Stimulated activated naive CD8-positive, alpha-beta T cell treated with anti-CD3 and anti-CD28 coated beads, Interleukin-15, amount 100 ng/mL, for 72 hours (primary cell): ENCODE measurements around the gene ANKRD55.
"Not testable (repeated sequence)": the region's sequence is repeated elsewhere in the genome, so short reads cannot be mapped to it uniquely, and the experiment has no call there.

Experiments used
- ATAC-seq: fragments of 150-1000 bp; cut with Tn5 transposase; 2 replicates; pipeline ENCODE4 v1.10.0; 2021; ENCODE audit warnings: mild to moderate bottlenecking, moderate library complexity
- DNase-seq, 2 donors: peaks; one replicate each; pipeline ENCODE4 v3.0.0; 2021 to 2022
- H3K27ac Mint-ChIP-seq, 2 donors: one replicate each; pipeline ENCODE4 v1.8.0; 2022; ENCODE audit warnings: mild to moderate bottlenecking in 2 of 2, mixed read lengths in 2 of 2, moderate library complexity in 2 of 2
- H3K27me3 Mint-ChIP-seq: one replicate; pipeline ENCODE4 v1.8.0; 2022; ENCODE audit warnings: mixed read lengths
- H3K4me1 Mint-ChIP-seq: one replicate; pipeline ENCODE4 v1.8.0; 2022; ENCODE audit warnings: mild to moderate bottlenecking, mixed read lengths
- H3K4me3 Mint-ChIP-seq, 2 donors: one replicate each; pipeline ENCODE4 v1.8.0; 2022; ENCODE audit warnings: mild to moderate bottlenecking in 2 of 2, mixed read lengths in 2 of 2, moderate library complexity in 1 of 2
- H3K9me3 Mint-ChIP-seq, 2 donors: one replicate each; pipeline ENCODE4 v1.8.0; 2022; ENCODE audit warnings: mixed read lengths in 2 of 2

ANKRD55 gene

GRCh38 chr5:56232538-56232937, 592 bp downstream of the ANKRD55 start:
- Mint-ChIP-seq H3K27me3 (peaks cover 26% of the 10 kb centered on the region), H3K9me3 (no peaks in the 10 kb centered on the region), H3K27ac (no peak overlapping the region), H3K4me1 (no peaks in the 10 kb centered on the region), H3K4me3 (no peak overlapping the region)
- no peak for ATAC-seq
- DNase-seq = no peak

- H3K4me1 Mint-ChIP-seq = no peaks in the 10 kb centered on the region
- H3K4me3 Mint-ChIP-seq = no peak overlapping the region
Observed at GRCh38 chr5:56230576-56230975, 2.6 kb downstream of the ANKRD55 start.

DNA sequence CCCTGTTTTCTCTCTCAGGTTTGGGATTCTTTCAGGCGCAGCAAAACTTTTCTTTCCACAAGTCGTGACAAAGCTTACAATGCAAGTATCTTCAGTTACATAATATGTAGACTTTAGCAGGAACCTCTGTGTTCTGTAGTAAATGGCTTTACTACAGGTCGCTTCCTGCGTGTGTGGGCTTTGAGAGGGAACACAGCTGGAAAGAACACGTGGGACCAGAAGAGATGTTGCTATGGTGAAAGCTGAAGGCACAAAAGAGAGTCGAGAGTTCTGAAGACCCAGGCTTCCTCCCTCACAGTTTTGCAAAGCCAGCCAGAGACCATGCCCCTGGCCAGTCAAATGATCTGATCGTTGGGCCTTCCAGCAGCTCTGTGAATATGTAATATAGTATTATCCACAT, 4.0 kb downstream of the ANKRD55 start:
- Mint-ChIP-seq H3K27ac (no peak overlapping the region), H3K4me3 (no peak overlapping the region), H3K9me3 (no peaks in the 10 kb centered on the region), H3K4me1 (no peaks in the 10 kb centered on the region), H3K27me3 (peaks cover 2% of the 10 kb centered on the region)
- DNase-seq = no peak
- no peak for ATAC-seq

More at GRCh38 chr5:56230576-56230975, 2.6 kb downstream of the ANKRD55 start:
- Mint-ChIP-seq H3K27ac (no peak overlapping the region), H3K27me3 (peaks cover 17% of the 10 kb centered on the region), H3K9me3 (no peaks in the 10 kb centered on the region)
- DNase-seq (no peak), ATAC-seq (no peak)

DNA sequence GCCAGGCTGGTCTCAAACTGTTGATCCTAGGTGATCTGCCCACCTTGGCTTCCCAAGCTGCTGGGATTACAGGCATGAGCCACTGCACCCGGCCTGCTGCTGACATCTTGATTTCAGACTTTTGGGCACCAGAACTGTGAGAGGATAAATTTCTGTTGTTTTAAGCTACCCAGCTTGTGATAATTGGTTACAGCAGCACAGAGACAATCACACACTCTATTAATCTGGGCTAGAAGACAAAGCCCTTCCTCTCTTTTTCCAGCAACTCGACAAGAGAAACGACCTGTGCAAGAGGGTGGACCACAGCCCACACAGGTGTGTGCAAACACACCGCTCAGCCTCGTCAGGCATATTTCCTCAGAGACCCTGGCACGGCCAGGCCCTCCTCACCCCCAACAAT, 4.5 kb downstream of the ANKRD55 start:
- ATAC-seq = no peak
- Mint-ChIP-seq H3K27me3 (no peaks in the 10 kb centered on the region), H3K4me1 (no peaks in the 10 kb centered on the region), H3K27ac (no peak overlapping the region), H3K4me3 (no peak overlapping the region), H3K9me3 (no peaks in the 10 kb centered on the region)
- no peak for DNase-seq

GRCh38 chr5:56227691-56228090, 5.4 kb downstream of the ANKRD55 start:
- no peak overlapping the region for H3K27ac Mint-ChIP-seq
- DNase-seq (no peak), ATAC-seq (no peak)
- H3K27me3 Mint-ChIP-seq = no peaks in the 10 kb centered on the region
- H3K4me1 Mint-ChIP-seq = no peaks in the 10 kb centered on the region
- peaks cover under 1 to 2% of the 10 kb centered on the region in 2 donors for H3K9me3 Mint-ChIP-seq
- H3K4me3 Mint-ChIP-seq = no peak overlapping the region

GRCh38 chr5:56223298-56223697, 9.8 kb downstream of the ANKRD55 start:
- not testable (repeated sequence) for H3K4me3 Mint-ChIP-seq, H3K27me3 Mint-ChIP-seq, H3K4me1 Mint-ChIP-seq, H3K27ac Mint-ChIP-seq, DNase-seq, ATAC-seq
- peaks cover 12 to 32% of the 10 kb centered on the region in 2 donors for H3K9me3 Mint-ChIP-seq

DNA sequence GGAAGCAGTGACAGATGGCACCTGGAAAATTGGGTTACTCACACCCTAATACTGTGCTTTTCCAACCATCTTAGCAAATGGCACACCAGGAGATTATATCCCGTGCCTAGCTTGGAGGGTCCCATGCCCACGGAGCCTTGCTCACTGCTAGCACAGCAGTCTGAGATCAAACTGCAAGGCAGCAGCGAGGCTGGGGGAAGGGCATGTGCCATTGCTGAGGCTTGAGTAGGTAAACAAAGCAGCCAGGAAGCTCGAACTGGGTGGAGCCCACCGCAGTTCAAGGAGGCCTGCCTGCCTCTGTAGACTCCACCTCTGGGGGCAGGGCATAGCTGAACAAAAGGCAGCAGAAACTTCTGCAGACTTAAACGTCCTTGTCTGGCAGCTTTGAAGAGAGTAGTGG, 11.5 kb downstream of the ANKRD55 start:
- ATAC-seq, DNase-seq, H3K27ac Mint-ChIP-seq, H3K27me3 Mint-ChIP-seq, H3K4me1 Mint-ChIP-seq, H3K4me3 Mint-ChIP-seq: not testable (repeated sequence)
- H3K9me3 Mint-ChIP-seq = peaks cover 18 to 34% of the 10 kb centered on the region in 2 donors

DNA sequence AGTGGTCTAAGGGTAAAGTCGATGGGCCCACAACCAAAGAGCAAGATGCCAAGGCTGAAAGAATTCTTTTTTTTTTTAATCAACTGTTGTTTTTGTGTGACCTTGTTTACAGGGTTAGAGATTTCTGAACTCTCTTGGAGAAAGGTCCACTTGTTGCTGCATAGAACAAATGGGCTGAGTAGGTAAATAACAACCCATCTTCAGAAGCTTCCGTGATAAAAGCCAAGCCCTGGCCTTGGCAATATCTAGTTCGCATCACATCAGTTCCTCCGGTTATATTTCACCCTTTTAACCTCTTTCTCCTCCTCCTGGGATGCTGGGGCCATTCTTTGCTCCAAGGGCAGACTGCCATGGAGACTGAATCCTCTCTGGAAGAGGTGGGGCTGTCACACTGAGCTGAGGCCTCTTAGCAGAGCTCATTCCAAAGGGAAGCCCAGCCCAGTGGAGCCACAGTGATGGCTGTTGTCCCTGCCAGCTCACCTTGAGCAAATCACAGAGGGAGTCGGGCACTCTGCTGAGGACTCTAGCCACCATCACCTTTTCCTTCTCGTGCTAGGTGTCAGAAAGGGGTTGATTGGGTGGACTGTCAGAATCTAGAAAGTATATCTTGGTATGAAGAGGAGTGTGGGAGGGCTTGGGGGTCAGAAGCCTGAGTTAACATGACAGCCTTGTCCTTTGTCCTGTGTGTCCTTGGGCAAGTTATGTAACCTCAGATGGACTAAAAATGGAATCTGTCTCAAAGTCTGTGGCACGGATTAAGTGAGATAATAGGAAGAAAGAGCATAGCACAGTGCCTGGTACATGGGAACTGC, 17.9 kb downstream of the ANKRD55 start:
- Mint-ChIP-seq H3K27ac (no peak overlapping the region), H3K9me3 (peaks cover 23% of the 10 kb centered on the region in 2 donors), H3K4me3 (no peak overlapping the region), H3K27me3 (no peaks in the 10 kb centered on the region), H3K4me1 (no peaks in the 10 kb centered on the region)
- ATAC-seq (no peak), DNase-seq (no peak)

DNA sequence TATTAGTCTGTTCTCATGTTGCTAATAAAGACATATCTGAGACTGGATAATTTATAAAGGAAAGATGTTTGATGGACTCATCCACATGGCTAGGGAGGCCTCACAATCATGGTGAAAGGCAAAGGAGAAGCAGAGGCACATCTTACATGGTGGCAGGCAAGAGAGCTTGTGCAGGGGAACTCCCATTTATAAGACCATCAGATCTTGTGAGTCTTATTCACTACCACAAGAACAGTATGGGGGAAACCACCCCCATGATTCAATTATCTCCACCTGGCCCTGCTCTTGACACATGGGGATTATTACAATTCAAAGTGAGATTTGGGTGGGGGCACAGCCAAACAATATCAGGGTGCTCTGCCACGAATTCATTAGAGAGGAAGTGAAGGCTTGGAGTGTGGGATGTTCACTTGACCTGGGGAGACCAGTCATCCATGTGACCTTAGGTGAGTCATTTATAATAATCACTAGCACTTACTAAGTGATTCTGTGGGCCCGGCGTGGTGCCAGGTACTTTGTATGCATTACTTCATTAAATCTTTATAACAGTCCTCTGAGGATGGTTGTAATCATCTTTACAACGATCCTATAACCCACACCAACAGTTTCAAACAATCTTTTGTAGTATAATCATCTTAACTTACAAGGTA, 19.1 kb downstream of the ANKRD55 start:
- Mint-ChIP-seq H3K9me3 (peaks cover 18 to 23% of the 10 kb centered on the region in 2 donors), H3K27ac (peak overlapping the region in 1 of 2 donors; percentile 4)
- H3K4me1 Mint-ChIP-seq, ATAC-seq, H3K4me3 Mint-ChIP-seq, DNase-seq, H3K27me3 Mint-ChIP-seq: not testable (repeated sequence)

GRCh38 chr5:56212130-56212879, 20.8 kb downstream of the ANKRD55 start:
- ATAC-seq = no peak
- H3K4me3 Mint-ChIP-seq = no peak overlapping the region

DNA sequence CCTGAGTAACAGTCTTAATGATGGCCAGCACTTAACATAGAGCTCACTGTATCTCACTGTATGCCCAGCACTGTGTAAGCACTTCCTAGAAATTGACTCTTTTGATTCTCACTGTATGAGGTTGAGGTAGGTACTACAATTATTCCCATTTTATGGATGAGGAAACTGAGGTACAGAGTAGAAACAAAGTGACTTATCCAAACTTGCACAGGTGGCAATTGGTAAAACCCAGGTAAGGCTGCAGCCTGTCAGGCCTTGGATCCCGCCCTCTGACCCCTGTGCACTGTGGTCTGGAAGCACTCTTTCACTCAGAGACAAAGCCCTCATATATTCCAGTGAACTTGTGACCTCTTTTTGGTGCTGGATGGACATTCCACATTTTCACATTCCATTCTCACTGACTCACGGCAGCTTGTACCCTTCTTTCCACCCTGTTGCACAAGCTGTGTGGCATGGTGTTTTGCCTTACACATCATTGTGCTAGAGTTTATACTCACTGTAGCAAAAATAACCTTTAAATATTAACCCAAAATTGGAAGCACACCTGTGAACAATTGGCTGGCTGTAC, 21.7 kb downstream of the ANKRD55 start:
- Mint-ChIP-seq H3K4me3 (no peak overlapping the region), H3K9me3 (peaks cover 14 to 15% of the 10 kb centered on the region in 2 donors), H3K27me3 (no peaks in the 10 kb centered on the region), H3K27ac (no peak overlapping the region), H3K4me1 (no peaks in the 10 kb centered on the region)
- DNase-seq (no peak), ATAC-seq (no peak)

More at GRCh38 chr5:56212130-56212879, 20.8 kb downstream of the ANKRD55 start:
- no peaks in the 10 kb centered on the region for H3K4me1 Mint-ChIP-seq
- DNase-seq = no peak
- no peaks in the 10 kb centered on the region for H3K27me3 Mint-ChIP-seq
- H3K9me3 Mint-ChIP-seq = peaks cover 18 to 23% of the 10 kb centered on the region in 2 donors
- no peak overlapping the region for H3K27ac Mint-ChIP-seq

DNA sequence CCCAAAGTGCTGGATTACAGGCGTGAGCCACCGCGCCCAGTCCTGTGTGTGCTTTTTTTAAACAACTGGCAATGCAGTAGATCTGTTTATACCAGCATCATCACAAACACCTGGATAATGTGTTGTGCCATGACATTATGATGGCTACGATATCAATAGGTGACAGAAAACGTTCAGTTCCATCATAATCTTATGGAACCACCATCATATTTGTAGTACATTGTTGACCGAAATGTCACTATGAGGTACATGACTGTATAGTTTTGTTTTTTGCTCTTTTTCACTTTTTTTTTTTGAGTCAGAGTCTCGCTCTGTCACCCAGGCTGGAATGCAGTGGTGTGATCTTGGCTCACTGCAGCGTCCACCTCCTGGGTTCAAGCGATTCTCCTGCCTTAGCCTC, 24.4 kb downstream of the ANKRD55 start:
- Mint-ChIP-seq H3K9me3 (peaks cover 3 to 6% of the 10 kb centered on the region in 2 donors), H3K4me1 (no peaks in the 10 kb centered on the region), H3K27me3 (no peaks in the 10 kb centered on the region), H3K4me3 (no peak overlapping the region), H3K27ac (no peak overlapping the region)
- DNase-seq = no peak
- no peak for ATAC-seq

DNA sequence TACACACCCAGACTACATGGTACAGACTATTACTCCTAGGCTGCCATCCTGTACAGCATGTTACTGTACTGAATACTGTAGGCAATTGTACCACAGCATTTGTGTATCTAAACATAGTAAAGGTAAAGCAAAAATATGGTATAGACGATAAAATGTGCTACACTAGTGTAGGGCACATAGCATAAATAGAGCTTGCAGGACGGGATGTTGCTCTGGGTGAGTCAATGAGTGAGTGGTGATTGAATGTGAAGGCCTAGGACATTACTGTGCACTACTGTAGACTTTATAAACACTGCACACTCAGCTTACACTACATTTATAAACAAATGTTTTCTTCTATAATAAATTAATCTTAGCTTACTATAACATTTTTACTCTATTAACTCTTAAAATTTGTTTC, 25.6 kb downstream of the ANKRD55 start:
- H3K9me3 Mint-ChIP-seq = no peaks in the 10 kb centered on the region
- ATAC-seq (no peak), DNase-seq (no peak)
- H3K4me1 Mint-ChIP-seq = no peaks in the 10 kb centered on the region
- no peaks in the 10 kb centered on the region for H3K27me3 Mint-ChIP-seq
- H3K4me3 Mint-ChIP-seq = no peak overlapping the region
- H3K27ac Mint-ChIP-seq = no peak overlapping the region

DNA sequence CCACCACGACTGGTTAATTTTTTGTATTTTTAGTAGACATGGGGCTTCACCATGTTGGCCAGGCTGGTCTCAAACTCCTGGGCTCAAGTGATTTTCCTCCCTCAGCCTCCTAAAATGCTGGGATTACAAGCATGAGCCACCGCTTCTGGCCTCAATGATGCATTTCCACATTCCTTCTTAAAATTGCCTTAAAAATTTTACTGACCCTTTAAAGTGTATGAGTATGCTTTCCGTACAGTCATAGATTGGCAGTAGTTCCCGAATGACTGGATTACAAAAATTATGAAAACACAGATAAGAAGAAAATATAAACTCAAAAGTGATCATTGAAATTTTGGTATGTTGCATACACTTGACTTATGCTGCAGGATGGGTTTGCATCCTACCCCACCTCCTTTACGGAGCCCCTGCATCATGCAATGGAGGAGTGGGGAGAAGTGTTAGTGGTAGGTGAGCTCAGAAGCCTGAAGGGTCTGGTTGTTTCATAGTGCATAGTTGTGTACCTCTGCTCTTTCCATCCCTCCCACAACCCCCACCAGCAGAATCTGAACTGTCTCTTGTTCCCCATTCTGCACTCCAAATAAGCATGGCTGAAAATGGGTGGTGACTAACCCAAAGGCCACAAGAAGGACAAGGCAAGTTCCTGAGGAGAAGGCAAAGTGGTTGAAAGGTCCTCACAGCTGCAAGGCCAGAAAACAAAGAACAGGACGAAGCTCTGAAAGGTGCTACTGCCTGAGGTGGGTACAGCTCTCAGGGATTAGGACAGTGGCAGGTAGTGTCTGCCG, 26.8 kb downstream of the ANKRD55 start:
- H3K4me3 Mint-ChIP-seq = no peak overlapping the region
- no peak for DNase-seq
- H3K9me3 Mint-ChIP-seq = no peaks in the 10 kb centered on the region
- H3K27ac Mint-ChIP-seq = no peak overlapping the region
- ATAC-seq = no peak
- H3K4me1 Mint-ChIP-seq = peaks cover 3% of the 10 kb centered on the region
- H3K27me3 Mint-ChIP-seq = no peaks in the 10 kb centered on the region

DNA sequence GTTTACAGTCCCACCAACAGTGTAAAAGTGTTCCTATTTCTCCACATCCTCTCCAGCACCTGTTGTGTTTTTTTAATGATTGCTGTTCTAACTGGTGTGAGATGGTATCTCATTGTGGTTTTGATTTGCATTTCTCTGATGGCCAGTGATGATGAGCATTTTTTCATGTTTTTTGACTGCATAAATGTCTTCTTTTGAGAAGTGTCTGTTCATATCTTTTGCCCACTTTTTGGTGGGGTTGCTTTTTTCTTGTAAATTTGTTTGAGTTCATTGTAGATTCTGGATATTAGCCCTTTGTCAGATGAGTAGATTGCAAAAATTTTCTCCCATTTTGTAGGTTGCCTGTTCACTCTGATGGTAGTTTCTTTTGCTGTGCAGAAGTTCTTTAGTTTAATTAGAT, 29.2 kb downstream of the ANKRD55 start:
- H3K27ac Mint-ChIP-seq, H3K27me3 Mint-ChIP-seq, ATAC-seq, DNase-seq, H3K9me3 Mint-ChIP-seq, H3K4me3 Mint-ChIP-seq: not testable (repeated sequence)
- peaks cover 12% of the 10 kb centered on the region for H3K4me1 Mint-ChIP-seq
